IMR-90 (cell line): ENCODE data around the gene SECTM1. TPM values are rescaled to one million over a fixed set of nuclear protein-coding genes. Genes with fewer than 3 reads are reported as not detected.

ENCODE experiments used
- ATAC-seq: fragments of 200-7000 bp; cut with Tn5 transposase; 2 replicates; pipeline ENCODE4 v1.9.1; 2020; ENCODE audit warnings: low read depth, mild to moderate bottlenecking, moderate library complexity
- BruUV-seq: library from RNA; stranded (reverse); fragments of 400-500 nt; replicated peaks from 2 replicates; lab custom pipeline; 2021; lab: Mats Ljungman, UMichigan
- CTCF ChIA-PET: fragments of 300-600 bp; formaldehyde crosslinking; extraction: SDS; loops from one replicate; lab custom pipeline; 2021; ENCODE audit warnings: antibody characterized with exemption; lab: Yijun Ruan, JAX
- POLR2A ChIA-PET: fragments of 300-600 bp; sonication (Branson Sonifier 250); formaldehyde crosslinking; loops from one replicate; lab custom pipeline; 2022; ENCODE audit warnings: antibody characterized with exemption; ENCODE audit not compliant: unreplicated experiment; lab: Charles Lee
- DNase-seq: peaks from one replicate; pipeline ENCODE4 v3.0.0; 2013
- H2AFZ ChIP-seq: replicated peaks from 2 replicates; pipeline ENCODE3; 2013; ENCODE audit warnings: low read length, mild to moderate bottlenecking; ENCODE audit not compliant: poor library complexity
- H2AK5ac ChIP-seq: 2 replicates; pipeline ENCODE4 v1.6.1; 2013; ENCODE audit warnings: low read depth, low read length, inconsistent platforms
- H2AK9ac ChIP-seq: replicated peaks from 2 replicates; pipeline ENCODE3; 2013; ENCODE audit warnings: mild to moderate bottlenecking, low read depth, low read length, moderate library complexity; ENCODE audit not compliant: poor library complexity
- H2BK120ac ChIP-seq: 2 replicates; pipeline ENCODE4 v1.6.1; 2013; ENCODE audit warnings: low read depth, low read length, inconsistent platforms
- H2BK15ac ChIP-seq: 3 replicates; pipeline ENCODE4 v1.6.1; 2013; ENCODE audit warnings: low read depth, low read length, inconsistent platforms
- H2BK20ac ChIP-seq: 2 replicates; pipeline ENCODE4 v1.6.1; 2013; ENCODE audit warnings: low read depth, mild to moderate bottlenecking, inconsistent platforms, low read length, moderate library complexity
- H2BK5ac ChIP-seq: 2 replicates; pipeline ENCODE4 v1.6.1; 2013; ENCODE audit warnings: mild to moderate bottlenecking, low read depth, low read length, inconsistent platforms; ENCODE audit not compliant: poor library complexity, severe bottlenecking
- H3K14ac ChIP-seq: replicated peaks from 2 replicates; pipeline ENCODE4 v1.6.1; 2013; ENCODE audit warnings: low read depth, low read length, inconsistent platforms
- H3K18ac ChIP-seq: 2 replicates; pipeline ENCODE4 v1.6.1; 2013; ENCODE audit warnings: low read depth, low read length, control low read depth
- H3K23ac ChIP-seq: 2 replicates; pipeline ENCODE4 v1.6.1; 2013; ENCODE audit warnings: low read depth, low read length, inconsistent platforms
- H3K27ac ChIP-seq: 2 replicates; pipeline ENCODE4 v1.5.1; 2013; ENCODE audit warnings: mild to moderate bottlenecking, control low read depth, low read length; ENCODE audit not compliant: insufficient read depth
- H3K27me3 ChIP-seq: 2 replicates; pipeline ENCODE4 v1.6.1; 2013; ENCODE audit warnings: low read length; ENCODE audit not compliant: control insufficient read depth, insufficient read depth
- H3K36me3 ChIP-seq: 2 replicates; pipeline ENCODE4 v1.6.1; 2013; ENCODE audit warnings: low read length, mixed read lengths; ENCODE audit not compliant: control insufficient read depth, insufficient read depth
- H3K4ac ChIP-seq: 2 replicates; pipeline ENCODE4 v1.6.1; 2013; ENCODE audit warnings: low read depth, low read length, inconsistent platforms
- H3K4me1 ChIP-seq: 2 replicates; pipeline ENCODE4 v1.6.1; 2013; ENCODE audit warnings: low read length, mixed read lengths; ENCODE audit not compliant: control insufficient read depth, insufficient read depth
- H3K4me2 ChIP-seq: 2 replicates; pipeline ENCODE4 v1.6.1; 2013; ENCODE audit warnings: low read depth, mild to moderate bottlenecking, control low read depth, low read length, moderate library complexity
- H3K4me3 ChIP-seq: 2 replicates; pipeline ENCODE4 v1.5.1; 2013; ENCODE audit warnings: low read depth, mild to moderate bottlenecking, control low read depth, low read length, moderate library complexity; ENCODE audit not compliant: insufficient read depth
- H3K56ac ChIP-seq: 2 replicates; pipeline ENCODE4 v1.6.1; 2013; ENCODE audit warnings: low read length, inconsistent platforms; ENCODE audit not compliant: insufficient read depth; ENCODE audit errors: extremely low read depth
- H3K79me1 ChIP-seq, 2 experiments: 2 replicates each; pipeline ENCODE4 v1.6.1; 2013; ENCODE audit warnings: low read length in 2 of 2, inconsistent platforms in 1 of 2, low read depth in 1 of 2
- H3K9ac ChIP-seq: 2 replicates; pipeline ENCODE4 v1.6.1; 2013; ENCODE audit warnings: low read depth, low read length, control low read depth
- H3K9me1 ChIP-seq: 2 replicates; pipeline ENCODE4 v1.6.1; 2013; ENCODE audit warnings: low read length, inconsistent platforms; ENCODE audit not compliant: insufficient read depth
- H3K9me3 ChIP-seq: 2 replicates; pipeline ENCODE4 v1.6.1; 2013; ENCODE audit warnings: low read length; ENCODE audit not compliant: control insufficient read depth, insufficient read depth
- H4K20me1 ChIP-seq: 2 replicates; pipeline ENCODE4 v1.6.1; 2013; ENCODE audit warnings: low read length, inconsistent platforms; ENCODE audit not compliant: insufficient read depth
- H4K5ac ChIP-seq: 2 replicates; pipeline ENCODE4 v1.6.1; 2013; ENCODE audit warnings: mild to moderate bottlenecking, low read depth, low read length, control low read depth
- H4K8ac ChIP-seq, 2 experiments: 2 replicates each; pipeline ENCODE4 v1.6.1; 2013; ENCODE audit warnings: low read depth in 2 of 2, low read length in 2 of 2, control low read depth in 1 of 2, inconsistent platforms in 1 of 2
- H4K91ac ChIP-seq: 2 replicates; pipeline ENCODE4 v1.6.1; 2013; ENCODE audit warnings: low read depth, low read length, inconsistent platforms; ENCODE audit not compliant: insufficient read depth
- BHLHE40 ChIP-seq: fragments of 150-350 bp; IDR thresholded peaks from 2 replicates; pipeline ENCODE4 v1.6.1; 2016; ENCODE audit warnings: mild to moderate bottlenecking, low read depth, low read length
- CEBPB ChIP-seq: IDR thresholded peaks from 2 replicates; pipeline ENCODE4 v1.6.1; 2012; ENCODE audit warnings: low read depth, low read length, improper control_type of control experiment
- CHD1 ChIP-seq: IDR thresholded peaks from 2 replicates; pipeline ENCODE4 v1.6.1; 2012; ENCODE audit warnings: low read depth, low read length, improper control_type of control experiment
- FOS ChIP-seq: fragments of 150-350 bp; IDR thresholded peaks from 2 replicates; pipeline ENCODE4 v1.6.1; 2016; ENCODE audit warnings: low read depth, low read length
- MAFK ChIP-seq: IDR thresholded peaks from 2 replicates; pipeline ENCODE4 v1.6.1; 2012; ENCODE audit warnings: low read depth, low read length, improper control_type of control experiment
- MAZ ChIP-seq: IDR thresholded peaks from 2 replicates; pipeline ENCODE4 v1.6.1; 2012; ENCODE audit warnings: low read depth, mild to moderate bottlenecking, low read length, improper control_type of control experiment, moderate library complexity, borderline replicate concordance
- MXI1 ChIP-seq: IDR thresholded peaks from 2 replicates; pipeline ENCODE4 v1.6.1; 2012; ENCODE audit warnings: low read depth, mild to moderate bottlenecking, low read length, moderate library complexity, borderline replicate concordance
- POLR2A ChIP-seq: IDR thresholded peaks from 2 replicates; pipeline ENCODE4 v1.6.1; 2012; ENCODE audit warnings: mild to moderate bottlenecking, low read depth, low read length
- RAD21 ChIP-seq: IDR thresholded peaks from 2 replicates; pipeline ENCODE4 v1.6.1; 2012; ENCODE audit warnings: low read length, improper control_type of control experiment
- RCOR1 ChIP-seq: IDR thresholded peaks from 2 replicates; pipeline ENCODE4 v1.6.1; 2012; ENCODE audit warnings: mild to moderate bottlenecking, low read length, improper control_type of control experiment; ENCODE audit not compliant: insufficient replicate concordance
- RFX5 ChIP-seq: IDR thresholded peaks from 2 replicates; pipeline ENCODE4 v1.8.0; 2012; ENCODE audit warnings: low read depth, mild to moderate bottlenecking, low read length, moderate library complexity
- SMC3 ChIP-seq: fragments of 150-350 bp; IDR thresholded peaks from 2 replicates; pipeline ENCODE4 v1.6.1; 2016; ENCODE audit warnings: low read depth, mild to moderate bottlenecking, antibody characterized with exemption, low read length, moderate library complexity
- WGBS, 2 experiments: methylation state at CpG; one replicate each; pipeline versions ENCODE4 v1.1.5 to v1.1.7; 2013; ENCODE audit warnings: missing lambda C conversion rate in 2 of 2; ENCODE audit not compliant: insufficient read length in 1 of 2; ENCODE audit errors: extremely low coverage in 2 of 2; 5-methylcytosine and 5-hydroxymethylcytosine counted together
- dilution Hi-C: fragments of 300-500 bp; cut with HindIII; formaldehyde crosslinking; loops from one replicate; pipeline ENCODE4 v1.14.3; 2018; ENCODE audit warnings: low sequenced_read_pairs; ENCODE audit not compliant: unreplicated experiment
- in situ Hi-C: fragments of 300-500 bp; cut with MboI; formaldehyde crosslinking; loops from 3 replicates; pipeline ENCODE4 v1.14.3; 2019; ENCODE audit warnings: low sequenced_read_pairs, inconsistent platforms, mixed read lengths
- intact Hi-C: fragments of 100-400 bp; cut with micrococcal nuclease; formaldehyde crosslinking; loops from 2 replicates; pipeline ENCODE4 v1.10.0; 2022
- polyA plus RNA-seq, 3 experiments: library from polyadenylated mRNA; depleted of rRNA; stranded (reverse); fragments of >200 nt; gene quantifications; 2 replicates each; pipeline ENCODE4 v1.2.3, GENCODE V29; 2012; ENCODE audit warnings: low replicate concordance in 1 of 3
- total RNA-seq: library from RNA; depleted of rRNA; stranded (reverse); fragments of >200 nt; gene quantifications from 2 replicates; pipeline ENCODE4 v1.2.3, GENCODE V29; 2012
- TF ChIP-seq, protein P1 (sequence below): fragments of 150-350 bp; IDR thresholded peaks from 2 replicates; pipeline ENCODE4 v1.6.1; 2016; ENCODE audit warnings: low read depth, mild to moderate bottlenecking, low read length, moderate library complexity, borderline replicate concordance
- TF ChIP-seq, protein P2 (sequence below): fragments of 150-350 bp; IDR thresholded peaks from 2 replicates; pipeline ENCODE4 v1.6.1; 2017; ENCODE audit warnings: mild to moderate bottlenecking, antibody characterized with exemption, low read length, low read depth

SECTM1 gene
- total and polyA plus RNA-seq, 2 of the 4 experiments (the other 2 are of a cell fraction): 2.3 to 4.4 TPM

DNA sequence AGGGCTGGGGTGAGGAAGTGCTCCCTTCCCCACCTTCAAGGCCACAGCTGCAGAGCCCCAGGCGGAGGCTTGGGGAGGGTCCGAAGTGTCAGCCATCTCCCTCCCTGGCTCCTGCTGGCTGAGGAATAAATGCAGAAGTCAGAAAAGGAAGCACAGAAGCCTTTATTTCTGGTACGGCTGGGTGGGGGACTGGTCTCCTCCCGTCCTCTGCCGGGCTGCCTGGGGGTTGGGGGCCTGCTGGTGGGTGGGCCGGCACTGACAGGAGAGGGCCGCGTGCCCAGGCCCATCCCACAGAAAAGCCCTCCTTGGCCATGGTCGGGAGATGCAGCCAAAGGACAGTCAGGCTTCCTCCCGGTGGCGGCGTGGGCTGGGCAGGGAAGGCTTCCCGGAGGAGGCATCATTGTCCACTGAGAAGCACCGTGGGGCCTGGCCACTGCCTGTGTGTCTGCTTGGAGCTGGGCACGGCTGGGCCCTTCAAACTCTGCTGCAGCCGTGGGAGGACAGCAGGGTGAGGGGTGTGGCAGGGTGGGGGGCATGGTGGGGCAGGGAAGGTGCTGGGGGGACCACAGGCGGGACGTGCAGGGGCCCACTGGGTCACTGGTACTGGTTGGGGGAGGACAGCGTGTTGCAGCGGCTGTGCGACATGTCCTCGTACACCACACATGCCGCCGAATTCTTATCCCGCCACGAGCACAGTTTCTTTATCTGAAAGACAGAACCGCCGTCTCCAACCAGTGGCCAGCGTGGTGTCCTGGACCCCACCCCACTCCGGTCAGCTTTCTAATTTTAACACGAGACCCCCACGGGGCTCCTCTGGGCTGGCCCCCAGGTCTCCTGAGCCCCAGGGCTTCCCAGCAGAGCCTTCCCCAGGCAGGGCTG lies 18.6 kb downstream of the SECTM1 start:
- H3K27me3 ChIP-seq: peaks cover 46% of the 10 kb centered on the region
- no peak overlapping the region for H2AFZ ChIP-seq

More for the DNA sequence above, 18.6 kb downstream of the SECTM1 start:
- in situ Hi-C loops (no loop called here), intact Hi-C loops (no loop called here), dilution Hi-C loops (no loop called here)
- Histone ChIP-seq H3K27ac (no peak overlapping the region), H3K4me2 (no peak overlapping the region), H3K9me3 (no peaks in the 10 kb centered on the region), H2AK5ac (no peak overlapping the region), H2BK5ac (no peak overlapping the region), H3K14ac (no peak overlapping the region), H3K18ac (no peak overlapping the region), H3K9ac (no peak overlapping the region), H3K79me1 (no peaks in the 10 kb centered on the region), H3K23ac (no peak overlapping the region), H3K56ac (no peak overlapping the region), H4K5ac (no peak overlapping the region), H4K91ac (no peak overlapping the region), H2BK15ac (no peak overlapping the region), H3K9me1 (peaks cover 7% of the 10 kb centered on the region; the same call in 1 of the 2 replicates), H4K8ac (no peak overlapping the region), H2AK9ac (no peak overlapping the region), H3K4me3 (no peak overlapping the region), H3K4me1 (no peaks in the 10 kb centered on the region), H3K4ac (no peak overlapping the region), H3K36me3 (no peaks in the 10 kb centered on the region), H4K20me1 (peaks cover under 1% of the 10 kb centered on the region; the same call in 1 of the 2 replicates), H2BK20ac (no peak overlapping the region), H2BK120ac (no peak overlapping the region)
- ATAC-seq (no peak; the same call in 1 of the 2 replicates), DNase-seq (no peak)
- 59% methylated on average over 14 of the region's 32 CpGs; no CpG with 5 or more reads in 1 of the 2 experiments for WGBS, 2 experiments
- BruUV-seq: no TSS peak
- ChIA-PET POLR2A (interaction anchor here (0.5 kb wide), 1 partner anchor 24 kb away, joined by 3 read pairs; no protein-coding TSS in a partner anchor), CTCF (no interaction called here)
- no peak for TF ChIP-seq MAZ
- TF ChIP-seq, protein P1, sequence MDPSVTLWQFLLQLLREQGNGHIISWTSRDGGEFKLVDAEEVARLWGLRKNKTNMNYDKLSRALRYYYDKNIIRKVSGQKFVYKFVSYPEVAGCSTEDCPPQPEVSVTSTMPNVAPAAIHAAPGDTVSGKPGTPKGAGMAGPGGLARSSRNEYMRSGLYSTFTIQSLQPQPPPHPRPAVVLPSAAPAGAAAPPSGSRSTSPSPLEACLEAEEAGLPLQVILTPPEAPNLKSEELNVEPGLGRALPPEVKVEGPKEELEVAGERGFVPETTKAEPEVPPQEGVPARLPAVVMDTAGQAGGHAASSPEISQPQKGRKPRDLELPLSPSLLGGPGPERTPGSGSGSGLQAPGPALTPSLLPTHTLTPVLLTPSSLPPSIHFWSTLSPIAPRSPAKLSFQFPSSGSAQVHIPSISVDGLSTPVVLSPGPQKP: no peak
- no peak for TF ChIP-seq RFX5
- no peak for TF ChIP-seq BHLHE40
- no peak for TF ChIP-seq SMC3
- TF ChIP-seq MAFK: no peak
- no peak for TF ChIP-seq FOS
- TF ChIP-seq, protein P2, sequence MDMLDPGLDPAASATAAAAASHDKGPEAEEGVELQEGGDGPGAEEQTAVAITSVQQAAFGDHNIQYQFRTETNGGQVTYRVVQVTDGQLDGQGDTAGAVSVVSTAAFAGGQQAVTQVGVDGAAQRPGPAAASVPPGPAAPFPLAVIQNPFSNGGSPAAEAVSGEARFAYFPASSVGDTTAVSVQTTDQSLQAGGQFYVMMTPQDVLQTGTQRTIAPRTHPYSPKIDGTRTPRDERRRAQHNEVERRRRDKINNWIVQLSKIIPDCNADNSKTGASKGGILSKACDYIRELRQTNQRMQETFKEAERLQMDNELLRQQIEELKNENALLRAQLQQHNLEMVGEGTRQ: no peak
- TF ChIP-seq RAD21: no peak
- TF ChIP-seq MXI1: no peak
- TF ChIP-seq CHD1: no peak
- TF ChIP-seq CEBPB: no peak
- TF ChIP-seq RCOR1: no peak
- no peak for TF ChIP-seq POLR2A
